T-cell (primary cell): ENCODE measurements around the gene ASPHD1. TPM values are rescaled to one million over a fixed set of nuclear protein-coding genes. Genes with fewer than 3 reads are reported as not detected.

ENCODE experiments used
- ATAC-seq, 4 experiments: fragments of 200-7000 bp in 3 of 4; fragments of 150-1000 bp in 1 of 4; cut with Tn5 transposase; replicated peaks in 1 of 4; 1 replicate in 3 of 4; 2 replicates in 1 of 4; pipeline ENCODE4 v1.10.0; 2021; ENCODE audit warnings: moderate library complexity in 3 of 4, mild to moderate bottlenecking in 2 of 4, moderate number of reproducible peaks in 1 of 4
- CTCF ChIA-PET, 2 donors: fragments of 300-600 bp; sonication (Branson Sonifier 250); formaldehyde crosslinking; loops; one replicate each; lab custom pipeline; 2022; ENCODE audit warnings: antibody characterized with exemption in 2 of 2; lab: Charles Lee
- POLR2A ChIA-PET, 2 donors: fragments of 300-600 bp; sonication (Branson Sonifier 250); formaldehyde crosslinking; loops; one replicate each; lab custom pipeline; 2022; ENCODE audit warnings: antibody characterized with exemption in 2 of 2; lab: Charles Lee
- DNase-seq, 35 experiments: peaks; one replicate each; pipeline versions ENCODE4 v3.0.0 to v3.0.0-alpha.2; 2013 to 2023
- H3K27ac ChIP-seq: one replicate; pipeline ENCODE4 v1.5.1; 2013; ENCODE audit warnings: low read length
- H3K27me3 ChIP-seq, 2 experiments: replicated peaks in 1 of 2; 1 replicate in 1 of 2; 2 replicates in 1 of 2; pipeline versions ENCODE4 v1.6.1 to v1.7.0; 2013; ENCODE audit warnings: low read length in 1 of 2, mixed read lengths in 1 of 2; ENCODE audit not compliant: control insufficient read depth in 2 of 2, insufficient read depth in 2 of 2; ENCODE audit errors: extremely low read depth in 1 of 2
- H3K36me3 ChIP-seq, 2 donors: 1 replicate in 1 of 2; 2 replicates in 1 of 2; pipeline versions ENCODE4 v1.6.1 to v1.7.0; 2013; ENCODE audit warnings: low read length in 1 of 2; ENCODE audit not compliant: control insufficient read depth in 2 of 2, insufficient read depth in 1 of 2; ENCODE audit errors: extremely low read depth in 1 of 2
- H3K4me1 ChIP-seq, 2 experiments: 1 replicate in 1 of 2; 2 replicates in 1 of 2; pipeline versions ENCODE4 v1.6.1 to v1.7.0; 2013; ENCODE audit warnings: low read length in 2 of 2, mixed read lengths in 1 of 2; ENCODE audit not compliant: insufficient read depth in 2 of 2, control insufficient read depth in 1 of 2; ENCODE audit errors: extremely low read depth in 1 of 2
- H3K4me3 ChIP-seq, 2 donors: 1 replicate in 1 of 2; 2 replicates in 1 of 2; pipeline versions ENCODE4 v1.5.1 to v1.7.0; 2013; ENCODE audit warnings: mild to moderate bottlenecking in 2 of 2, low read length in 1 of 2, moderate library complexity in 1 of 2; ENCODE audit not compliant: control insufficient read depth in 1 of 2; ENCODE audit errors: extremely low read depth in 1 of 2
- H3K9me3 ChIP-seq: 2 replicates; pipeline ENCODE4 v1.7.0; 2013
- H3K27ac Mint-ChIP-seq, 2 donors: one replicate each; pipeline ENCODE4 v1.8.0; 2020 to 2021; ENCODE audit warnings: mild to moderate bottlenecking in 2 of 2, mixed read lengths in 2 of 2
- H3K27me3 Mint-ChIP-seq, 2 donors: one replicate each; pipeline ENCODE4 v1.8.0; 2021 to 2022; ENCODE audit warnings: mixed read lengths in 2 of 2
- H3K36me3 Mint-ChIP-seq: one replicate; pipeline ENCODE4 v1.8.0; 2021; ENCODE audit warnings: mixed read lengths
- H3K4me1 Mint-ChIP-seq, 3 donors: one replicate each; pipeline ENCODE4 v1.8.0; 2020 to 2022; ENCODE audit warnings: mixed read lengths in 3 of 3, mild to moderate bottlenecking in 1 of 3
- H3K4me3 Mint-ChIP-seq, 3 donors: one replicate each; pipeline ENCODE4 v1.8.0; 2020 to 2022; ENCODE audit warnings: mild to moderate bottlenecking in 3 of 3, mixed read lengths in 3 of 3, moderate library complexity in 3 of 3
- H3K9me3 Mint-ChIP-seq, 3 donors: one replicate each; pipeline ENCODE4 v1.8.0; 2020 to 2022; ENCODE audit warnings: mixed read lengths in 3 of 3
- WGBS: methylation state at CpG from one replicate; pipeline ENCODE4 v1.1.5; 2013; ENCODE audit warnings: missing lambda C conversion rate; ENCODE audit not compliant: insufficient coverage; 5-methylcytosine and 5-hydroxymethylcytosine counted together
- total RNA-seq, 35 experiments: library from RNA in 6 of 35; stranded (reverse) in 6 of 35; fragments of 120-200 nt in 1 of 35; gene quantifications; one replicate each; pipeline versions ENCODE4 v1.2.1 to v1.2.4 and lab custom pipeline; 2013 to 2026

ASPHD1 gene
- total RNA-seq (not detected), total RNA-seq (lab: John Stamatoyannopoulos, UW) (0 to 2.1 (median 0) reads per million in 29 experiments)
- total RNA-seq (2013) = not detected

GRCh38 chr16:29900102-29900887 is at the start of gene ASPHD1:
Gene ASPHD1 (plus strand): TSS chr16:29900488. CDS start chr16:29900972, 484 bp downstream.
- Mint-ChIP-seq H3K36me3 (no peaks in the 10 kb centered on the region), H3K27me3 (peaks cover 25 to 36% of the 10 kb centered on the region in 2 donors), H3K4me3 (peak within 1 kb of the TSS; percentile 63 to 65 (median 64)), H3K9me3 (no peaks in the 10 kb centered on the region), H3K4me1 (peaks cover 6 to 15% (median 12%) of the 10 kb centered on the region in 3 donors), H3K27ac (no peak within 1 kb of the TSS)
- peak in 32 of 35 experiments; percentile 15 to 85 (median 62) for DNase-seq
- Histone ChIP-seq H3K4me3 (peak within 1 kb of the TSS; percentile 33 to 45), H3K27me3 (peaks cover 4 to 58% of the 10 kb centered on the region in 2 experiments), H3K4me1 (peaks cover 0 to 21% of the 10 kb centered on the region in 2 experiments), H3K9me3 (no peaks in the 10 kb centered on the region), H3K36me3 (no peaks in the 10 kb centered on the region), H3K27ac (no peak within 1 kb of the TSS)
- ChIA-PET POLR2A (no interaction called here), CTCF (interaction anchor here in 1 of 2 donors (0.5 to 0.6 kb wide), 2 partner anchors 13 to 78 kb away, joined by 3 to 6 read pairs; no protein-coding TSS in a partner anchor)
- ATAC-seq = peak; percentile 87 to 91 (median 88)
- WGBS = 2% methylated on average over 48 of the region's 67 CpGs

- ChIA-PET CTCF (interaction anchor here in 1 of 2 donors (0.6 to 1.0 kb wide), 3 partner anchors 30 to 181 kb away, joined by 3 to 6 read pairs (median 4); no protein-coding TSS in a partner anchor), POLR2A (interaction anchor here in 1 of 2 donors (0.6 to 0.7 kb wide), 2 partner anchors 76 to 151 kb away, joined by 6 to 8 read pairs; no protein-coding TSS in a partner anchor)
- H3K4me1 Mint-ChIP-seq = peaks cover 5 to 13% (median 10%) of the 10 kb centered on the region in 3 donors
- Histone ChIP-seq H3K4me1 (peaks cover 0 to 9% of the 10 kb centered on the region in 2 experiments), H3K9me3 (no peaks in the 10 kb centered on the region), H3K36me3 (peaks cover 11 to 19% of the 10 kb centered on the region in 2 donors), H3K4me3 (no peak overlapping the region), H3K27me3 (no peaks in the 10 kb centered on the region), H3K27ac (no peak overlapping the region)
- H3K4me3 Mint-ChIP-seq = no peak overlapping the region
- peaks cover 6% of the 10 kb centered on the region for H3K36me3 Mint-ChIP-seq
- no peak overlapping the region for H3K27ac Mint-ChIP-seq
- H3K9me3 Mint-ChIP-seq = no peaks in the 10 kb centered on the region
- no peak for ATAC-seq
- DNase-seq = no peak
- H3K27me3 Mint-ChIP-seq = no peaks in the 10 kb centered on the region
- WGBS = 100% methylated on average over 1 of the region's 3 CpGs
These were observed 49.3 kb upstream of the ASPHD1 start for GRCh38 chr16:29850998-29851397.

GRCh38 chr16:29852654-29853053 is 47.6 kb upstream of the ASPHD1 start:
- H3K9me3 Mint-ChIP-seq = no peaks in the 10 kb centered on the region
- H3K4me1 Mint-ChIP-seq = peaks cover 3 to 13% (median 10%) of the 10 kb centered on the region in 3 donors
- WGBS = 100% methylated on average over 1 of the region's 7 CpGs
- H3K27me3 Mint-ChIP-seq = no peaks in the 10 kb centered on the region
- ChIA-PET POLR2A (interaction anchor here in 1 of 2 donors (0.6 kb wide), 2 partner anchors 192 to 515 kb away, joined by 4 to 5 read pairs; no protein-coding TSS in a partner anchor), CTCF (no interaction called here)
- no peak overlapping the region for H3K27ac Mint-ChIP-seq
- H3K9me3 ChIP-seq = no peaks in the 10 kb centered on the region
- H3K4me3 ChIP-seq = no peak overlapping the region
- no peak for DNase-seq
- no peak overlapping the region for H3K27ac ChIP-seq
- H3K27me3 ChIP-seq = no peaks in the 10 kb centered on the region
- H3K36me3 Mint-ChIP-seq = no peaks in the 10 kb centered on the region
- no peak for ATAC-seq
- peaks cover 0 to 9% of the 10 kb centered on the region in 2 experiments for H3K4me1 ChIP-seq
- no peak overlapping the region for H3K4me3 Mint-ChIP-seq
- peaks cover 2 to 3% of the 10 kb centered on the region in 2 donors for H3K36me3 ChIP-seq

DNA sequence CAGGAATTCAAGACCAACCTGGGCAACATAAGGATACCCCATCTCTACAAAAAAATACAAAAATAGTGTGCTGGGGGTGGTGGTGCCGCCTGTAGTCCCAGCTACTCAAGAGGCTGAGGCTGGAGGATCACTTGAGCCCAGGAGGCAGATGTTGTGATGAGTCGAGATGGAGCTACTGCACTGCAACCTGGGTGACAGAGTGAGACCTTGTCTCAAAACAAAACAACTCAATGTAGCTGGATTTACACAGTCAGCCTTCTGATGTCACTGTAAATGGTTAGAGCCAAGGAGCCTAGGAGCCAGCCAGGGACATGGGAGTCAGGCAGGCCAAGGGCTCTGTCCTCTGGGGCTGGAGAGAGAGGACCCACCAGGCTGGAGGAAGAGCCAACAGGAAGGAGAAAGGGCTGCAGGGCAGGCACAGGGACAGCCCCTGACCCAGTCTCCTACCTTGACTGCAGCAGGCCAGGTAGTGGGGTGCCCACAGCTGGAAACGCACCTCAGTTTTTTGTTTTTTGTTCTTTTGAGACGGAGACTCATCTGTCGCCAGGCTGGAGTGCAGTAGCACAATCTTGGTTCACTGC is 45.7 kb upstream of the ASPHD1 start:
- peaks cover 12 to 16% of the 10 kb centered on the region in 2 donors for H3K36me3 ChIP-seq
- ATAC-seq (no peak), DNase-seq (no peak)
- H3K4me1 ChIP-seq = no peaks in the 10 kb centered on the region
- ChIA-PET POLR2A (no interaction called here), CTCF (interaction anchor here in 1 of 2 donors (0.6 kb wide), 1 partner anchor 160 kb away, joined by 3 read pairs; no protein-coding TSS in a partner anchor)
- no peak overlapping the region for H3K27ac ChIP-seq
- Mint-ChIP-seq H3K27ac (no peak overlapping the region), H3K4me1 (peaks cover 0 to 6% (median 2%) of the 10 kb centered on the region in 3 donors), H3K36me3 (peaks cover 13% of the 10 kb centered on the region), H3K4me3 (no peak overlapping the region), H3K27me3 (no peaks in the 10 kb centered on the region), H3K9me3 (no peaks in the 10 kb centered on the region)
- no peaks in the 10 kb centered on the region for H3K9me3 ChIP-seq
- 85% methylated on average over 5 of the region's 5 CpGs for WGBS
- H3K27me3 ChIP-seq = no peaks in the 10 kb centered on the region
- no peak overlapping the region for H3K4me3 ChIP-seq

- H3K27ac Mint-ChIP-seq = no peak overlapping the region
- no peaks in the 10 kb centered on the region for H3K9me3 Mint-ChIP-seq
- Histone ChIP-seq H3K27ac (no peak overlapping the region), H3K4me1 (peaks cover 3 to 21% of the 10 kb centered on the region in 2 experiments), H3K9me3 (no peaks in the 10 kb centered on the region), H3K4me3 (no peak overlapping the region), H3K27me3 (no peaks in the 10 kb centered on the region), H3K36me3 (peaks cover 18 to 32% of the 10 kb centered on the region in 2 donors)
- CTCF ChIA-PET = interaction anchor here in 1 of 2 donors (1.0 kb wide), 1 partner anchor 9 kb away, joined by 3 read pairs; no protein-coding TSS in a partner anchor
- POLR2A ChIA-PET = no interaction called here
- no peak overlapping the region for H3K4me3 Mint-ChIP-seq
- ATAC-seq (no peak), DNase-seq (no peak)
- H3K27me3 Mint-ChIP-seq = no peaks in the 10 kb centered on the region
- H3K36me3 Mint-ChIP-seq = peaks cover 22% of the 10 kb centered on the region
- WGBS = 96% methylated on average over 5 of the region's 7 CpGs
- peaks cover 18 to 22% (median 18%) of the 10 kb centered on the region in 3 donors for H3K4me1 Mint-ChIP-seq
These were observed 43.0 kb upstream of the ASPHD1 start for GRCh38 chr16:29857133-29857760.
